Naive B cell (primary cell): Measurements from ENCODE around the gene NCLN. TPM values are rescaled to one million over a fixed set of nuclear protein-coding genes. Genes with fewer than 3 reads are reported as not detected.

Source experiments
- polyA plus RNA-seq, 6 donors: library from polyadenylated mRNA; unstranded; fragments of 300-500 nt; fragmentation: Illumina TruSeq; gene quantifications; one replicate each; pipeline ENCODE4 v1.2.3, GENCODE V29; 2021; ENCODE audit warnings: low read depth in 6 of 6

The NCLN gene
- polyA plus RNA-seq, 6 donors from 2014 or later, result 17.1 to 47.6 (median 29.2) TPM

Other genes starting within 250 kb of the NCLN start
- gene ZNF77, start 241.0 kb upstream of the NCLN start, polyA plus RNA-seq, result 1 to 10 TPM in 3 of 6 donors, under 1 TPM in 2, not detected in 1; 0.45 to 3.7 (median 1.1) TPM
- 10 to 100 TPM in 1 of 6 donors, 1 to 10 TPM in 3, under 1 TPM in 2; 0.43 to 10.7 (median 1.8) TPM for gene TLE6, start 208.4 kb upstream of the NCLN start, polyA plus RNA-seq
- gene TLE2, start 156.7 kb upstream of the NCLN start, polyA plus RNA-seq, result 1 to 10 TPM in 4 of 6 donors, under 1 TPM in 1, not detected in 1; 0.84 to 2.3 (median 1.9) TPM
- 100 to 1,000 TPM; 294 to 651 (median 379) TPM for gene TLE5, start 123.4 kb upstream of the NCLN start, polyA plus RNA-seq
- gene GNA11, start 91.6 kb upstream of the NCLN start, polyA plus RNA-seq, result 1 to 10 TPM in 2 of 6 donors, under 1 TPM in 3, not detected in 1; 0.23 to 1.2 (median 0.99) TPM
- under 1 TPM in 3 of 6 donors, not detected in 3; 0.21 to 0.59 (median 0.53) TPM for gene GNA15, start 49.9 kb upstream of the NCLN start, polyA plus RNA-seq
- gene S1PR4, start 7.2 kb upstream of the NCLN start, polyA plus RNA-seq, result 100 to 1,000 TPM; 307 to 524 (median 405) TPM
- gene CELF5, start 38.7 kb downstream of the NCLN start, polyA plus RNA-seq, result not detected
- 10 to 100 TPM in 1 of 6 donors, 1 to 10 TPM in 4, not detected in 1; 3.4 to 11.4 (median 5.3) TPM for gene NFIC, start 180.7 kb downstream of the NCLN start, polyA plus RNA-seq